Right lobe of liver (tissue), 4 donors: Measurements from ENCODE around the gene FBXO10.

Source experiments
- POLR2A ChIP-seq: fragments of 450-650 bp; IDR thresholded peaks from one replicate; pipeline ENCODE4 v1.6.1; 2017; ENCODE audit warnings: antibody characterized with exemption, mild to moderate bottlenecking
- TF ChIP-seq, protein P1 (sequence below), 4 donors: fragments of 200-600 bp in 3 of 4; fragments of 450-650 bp in 1 of 4; IDR thresholded peaks; one replicate each; pipeline versions ENCODE4 v1.5.1 to v1.8.0; 2016 to 2022; ENCODE audit warnings: antibody characterized with exemption in 4 of 4, mild to moderate bottlenecking in 2 of 4
- donor health status: DM: no; HTN: no; CAD: no.
- donor health status: DM: no; HTN: no; CAD: no.
- donor health status: DM: no; HTN: yes; CAD: no.

DNA sequence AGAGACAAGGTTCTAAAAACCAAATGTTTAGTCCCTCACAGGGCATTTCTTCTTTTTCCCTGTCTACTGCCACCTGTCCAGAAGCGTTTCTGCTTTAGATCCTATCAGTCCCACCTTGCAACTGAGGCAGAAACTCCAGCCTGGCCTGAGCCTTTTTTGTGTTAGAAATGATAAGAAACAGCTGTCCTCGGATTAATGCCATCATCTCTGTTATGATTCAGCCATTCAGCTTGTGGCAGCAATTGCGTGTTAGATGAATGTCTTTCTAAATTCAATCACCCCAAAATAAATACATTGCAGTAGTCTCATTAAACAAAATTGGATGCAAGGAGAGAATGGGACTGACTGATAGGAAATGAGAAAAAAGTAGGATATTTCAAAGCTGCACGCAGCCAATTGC lies 46.3 kb upstream of the FBXO10 start:
- TF ChIP-seq, protein P1, sequence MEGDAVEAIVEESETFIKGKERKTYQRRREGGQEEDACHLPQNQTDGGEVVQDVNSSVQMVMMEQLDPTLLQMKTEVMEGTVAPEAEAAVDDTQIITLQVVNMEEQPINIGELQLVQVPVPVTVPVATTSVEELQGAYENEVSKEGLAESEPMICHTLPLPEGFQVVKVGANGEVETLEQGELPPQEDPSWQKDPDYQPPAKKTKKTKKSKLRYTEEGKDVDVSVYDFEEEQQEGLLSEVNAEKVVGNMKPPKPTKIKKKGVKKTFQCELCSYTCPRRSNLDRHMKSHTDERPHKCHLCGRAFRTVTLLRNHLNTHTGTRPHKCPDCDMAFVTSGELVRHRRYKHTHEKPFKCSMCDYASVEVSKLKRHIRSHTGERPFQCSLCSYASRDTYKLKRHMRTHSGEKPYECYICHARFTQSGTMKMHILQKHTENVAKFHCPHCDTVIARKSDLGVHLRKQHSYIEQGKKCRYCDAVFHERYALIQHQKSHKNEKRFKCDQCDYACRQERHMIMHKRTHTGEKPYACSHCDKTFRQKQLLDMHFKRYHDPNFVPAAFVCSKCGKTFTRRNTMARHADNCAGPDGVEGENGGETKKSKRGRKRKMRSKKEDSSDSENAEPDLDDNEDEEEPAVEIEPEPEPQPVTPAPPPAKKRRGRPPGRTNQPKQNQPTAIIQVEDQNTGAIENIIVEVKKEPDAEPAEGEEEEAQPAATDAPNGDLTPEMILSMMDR (IDR thresholded peaks at IDR 0.05): no peak
- TF ChIP-seq POLR2A: no peak
